Activated CD4-positive, alpha-beta T cell treated with anti-CD3 and anti-CD28 coated beads, Interleukin-2, amount 50 U/mL, for 24 hours (primary cell): Measurements from ENCODE around the gene PRLR.
"Not testable (repeated sequence)": the region's sequence is repeated elsewhere in the genome, so short reads cannot be mapped to it uniquely, and the experiment has no call there.

ENCODE experiments used
- DNase-seq, 2 donors: peaks; one replicate each; pipeline ENCODE4 v3.0.0-alpha.2; 2020; ENCODE audit warnings: low read depth in 1 of 2, low spot score in 1 of 2

Gene PRLR

DNA sequence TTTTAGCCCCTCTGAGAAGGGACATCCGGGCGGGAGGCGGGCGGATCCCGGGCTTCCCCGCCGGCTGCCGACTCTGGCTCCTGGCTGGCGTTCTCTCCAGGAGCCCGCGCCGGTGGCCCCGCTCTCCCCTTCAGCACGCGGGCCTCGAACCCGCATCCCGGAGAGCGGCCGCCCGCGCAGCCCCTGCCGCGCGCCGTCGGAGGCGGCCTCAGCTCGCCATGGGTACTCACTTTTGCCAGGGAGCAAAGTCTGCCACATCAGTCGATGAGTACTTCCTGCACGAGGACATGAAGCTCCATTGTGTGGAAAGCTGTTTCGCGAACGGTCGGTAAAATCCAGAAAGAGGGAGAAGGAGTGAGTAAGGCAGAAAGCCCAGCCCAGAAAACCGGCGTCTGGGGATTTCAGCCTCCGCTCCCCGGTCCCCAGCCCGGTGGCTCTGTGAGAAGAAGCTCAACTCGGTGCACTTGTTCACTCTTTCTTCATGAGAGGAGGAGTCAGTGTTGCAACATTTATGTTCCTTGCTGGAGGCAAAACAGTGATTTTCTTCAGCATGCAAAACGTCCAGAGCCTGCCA lies at the start of gene PRLR:
PRLR (minus strand) TSS at position 450 of the 574 bp plus-strand sequence. CDS start 140,867 bp downstream, outside the sequence.
- DNase-seq, result no peak

DNA sequence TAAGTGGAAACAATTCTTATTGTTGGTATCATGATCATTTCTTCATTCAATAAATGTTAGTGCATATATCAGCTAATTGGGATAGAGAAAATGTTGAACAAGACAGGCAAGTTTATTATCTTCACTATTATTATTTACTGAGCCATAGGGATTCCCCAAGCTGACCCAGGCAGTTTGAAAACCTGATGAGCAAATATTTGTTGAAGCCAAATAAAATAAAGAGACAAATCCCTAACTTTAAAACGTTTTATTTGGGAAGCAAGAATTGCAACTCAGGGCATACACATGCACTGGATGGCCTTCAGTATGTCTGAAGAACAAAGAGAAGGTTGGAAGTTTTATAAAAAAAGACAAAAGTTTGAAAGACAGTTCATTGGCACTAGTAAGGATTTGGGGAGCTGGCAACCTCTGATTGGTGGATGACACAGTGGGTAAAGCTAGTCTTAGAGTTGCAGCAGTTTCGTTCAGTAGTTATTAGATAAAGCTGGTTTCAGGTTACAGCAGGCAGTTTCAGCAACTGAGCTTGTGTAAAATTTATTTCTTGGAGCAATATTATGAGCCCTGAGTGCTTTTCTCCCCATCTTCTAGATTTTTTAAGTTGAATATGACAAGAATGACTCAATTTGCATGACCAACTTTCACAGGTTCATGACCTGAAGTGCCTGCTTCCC lies 44.7 kb upstream of the PRLR start:
- DNase-seq, result no peak

DNA sequence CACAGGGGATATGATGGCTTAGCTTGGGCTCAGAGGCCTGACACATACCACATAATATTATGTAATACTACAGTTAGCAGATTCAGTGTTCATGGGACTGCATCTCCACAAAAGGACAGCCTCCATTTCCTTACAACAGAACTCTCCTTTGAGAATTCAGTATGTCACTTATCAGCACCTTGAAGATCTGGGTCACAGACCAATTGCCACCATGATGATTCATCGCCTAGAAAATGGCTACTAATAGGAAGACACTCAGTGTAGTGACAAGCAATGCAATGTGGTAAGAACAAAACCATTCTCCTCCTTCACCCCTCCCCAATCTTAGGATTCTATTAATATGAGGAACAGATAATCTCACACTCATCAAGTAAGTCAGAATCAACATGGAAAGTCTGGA lies 38.7 kb upstream of the PRLR start:
- no peak for DNase-seq

DNA sequence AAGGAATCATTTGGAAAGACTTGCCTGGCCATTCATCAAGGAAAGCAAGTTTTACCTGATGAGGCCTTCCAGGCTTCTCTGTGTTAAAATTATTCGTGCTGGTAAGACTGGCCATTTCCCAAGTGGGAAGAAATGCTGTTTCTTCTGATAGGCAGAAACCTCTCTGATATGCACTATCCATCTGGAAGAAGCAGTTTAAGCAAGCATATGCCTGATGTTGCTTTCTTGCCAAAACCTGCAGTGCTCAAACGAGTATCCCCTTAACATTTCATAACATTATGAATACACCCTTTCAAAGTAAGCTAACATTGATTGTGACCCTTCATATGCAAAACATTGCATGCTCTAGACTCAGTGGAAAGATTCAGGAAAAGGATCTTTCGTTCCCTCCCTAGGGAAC lies 36.0 kb upstream of the PRLR start:
- DNase-seq, result no peak

DNA sequence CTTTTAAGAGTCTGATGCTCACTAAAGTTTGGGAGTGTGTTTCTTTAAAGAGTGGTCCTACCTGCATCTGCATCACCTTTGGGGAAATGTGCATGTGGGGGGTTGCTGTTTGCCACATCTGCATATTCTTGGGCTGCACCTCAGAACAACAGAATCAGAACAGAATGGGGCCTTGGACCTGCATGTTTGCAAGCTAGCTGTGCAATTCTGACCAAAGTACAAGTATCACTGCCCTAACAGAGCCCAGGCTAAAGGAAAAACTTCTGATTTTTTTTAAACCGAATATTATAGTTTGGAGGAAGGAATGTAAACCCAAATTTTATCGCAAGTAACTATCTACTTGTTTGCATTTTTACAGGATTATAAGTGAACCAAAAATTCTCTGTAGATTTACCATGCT lies 34.2 kb upstream of the PRLR start:
- DNase-seq, result no peak

DNA sequence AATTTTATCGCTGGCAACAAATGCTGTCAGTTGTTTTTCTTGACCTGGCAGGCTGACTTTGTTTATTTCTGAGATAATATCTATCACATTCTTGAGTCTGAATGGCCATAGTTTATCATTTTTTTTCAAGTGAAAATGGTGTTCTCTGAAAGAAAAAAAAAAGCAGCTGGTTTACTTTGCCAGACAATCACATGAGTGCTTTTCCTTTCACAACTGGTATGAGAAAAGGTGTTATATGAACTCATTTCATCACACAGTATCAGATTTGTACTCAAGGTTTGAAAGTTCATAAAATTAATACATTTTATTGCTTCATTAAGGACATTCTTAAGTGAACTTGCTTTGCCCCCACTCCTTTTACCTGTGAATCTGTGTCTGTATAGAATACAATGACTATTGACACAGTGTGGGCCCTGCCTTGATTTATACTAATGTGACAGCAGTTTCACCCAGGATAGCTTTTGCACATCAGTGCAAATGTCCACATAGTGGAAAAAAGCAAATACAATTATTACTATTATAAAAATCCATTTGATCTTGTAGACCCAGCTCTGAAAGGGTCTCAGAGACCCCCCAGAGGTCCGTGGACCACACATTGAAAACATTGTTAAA lies 33.1 kb upstream of the PRLR start:
- DNase-seq, result no peak

DNA sequence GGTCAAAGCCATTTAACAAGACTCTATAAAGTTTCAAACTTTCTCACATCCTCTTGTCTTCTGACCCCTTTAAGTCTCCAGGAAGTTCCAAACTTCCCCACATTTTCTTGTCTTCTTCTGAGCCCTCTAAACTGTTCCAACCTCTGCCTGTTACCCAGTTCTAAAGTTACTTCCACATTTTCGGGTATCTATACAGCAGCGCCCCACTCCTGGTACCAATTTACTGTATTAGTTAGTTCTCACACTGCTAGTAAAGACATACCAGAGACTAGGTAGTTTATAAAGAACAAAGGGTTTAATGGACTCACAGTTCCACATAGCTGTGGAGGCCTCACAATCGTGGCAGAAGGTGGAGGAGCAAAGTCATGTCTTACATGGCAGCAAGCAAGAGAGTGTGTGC lies 23.3 kb upstream of the PRLR start:
- DNase-seq, result no peak

DNA sequence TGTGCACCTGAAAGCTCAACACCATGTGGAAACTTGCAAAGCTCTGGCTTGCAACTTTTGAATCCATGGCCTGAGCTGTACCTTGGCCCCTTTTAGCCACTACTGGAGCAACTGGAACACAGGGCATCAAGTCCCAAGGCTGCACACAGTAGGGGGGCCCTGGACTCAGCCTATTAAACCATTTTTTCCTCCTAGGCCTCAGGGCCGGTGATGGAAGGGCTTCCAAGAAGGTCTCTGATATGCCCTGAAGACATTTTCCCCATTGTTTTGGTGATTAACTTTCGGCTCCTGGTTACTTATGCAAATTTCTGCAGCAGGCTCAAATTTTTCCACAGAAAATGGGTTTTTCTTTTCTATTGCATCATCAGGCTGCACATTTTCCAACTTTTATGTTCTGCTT lies 22.7 kb upstream of the PRLR start:
- DNase-seq, result no peak

DNA sequence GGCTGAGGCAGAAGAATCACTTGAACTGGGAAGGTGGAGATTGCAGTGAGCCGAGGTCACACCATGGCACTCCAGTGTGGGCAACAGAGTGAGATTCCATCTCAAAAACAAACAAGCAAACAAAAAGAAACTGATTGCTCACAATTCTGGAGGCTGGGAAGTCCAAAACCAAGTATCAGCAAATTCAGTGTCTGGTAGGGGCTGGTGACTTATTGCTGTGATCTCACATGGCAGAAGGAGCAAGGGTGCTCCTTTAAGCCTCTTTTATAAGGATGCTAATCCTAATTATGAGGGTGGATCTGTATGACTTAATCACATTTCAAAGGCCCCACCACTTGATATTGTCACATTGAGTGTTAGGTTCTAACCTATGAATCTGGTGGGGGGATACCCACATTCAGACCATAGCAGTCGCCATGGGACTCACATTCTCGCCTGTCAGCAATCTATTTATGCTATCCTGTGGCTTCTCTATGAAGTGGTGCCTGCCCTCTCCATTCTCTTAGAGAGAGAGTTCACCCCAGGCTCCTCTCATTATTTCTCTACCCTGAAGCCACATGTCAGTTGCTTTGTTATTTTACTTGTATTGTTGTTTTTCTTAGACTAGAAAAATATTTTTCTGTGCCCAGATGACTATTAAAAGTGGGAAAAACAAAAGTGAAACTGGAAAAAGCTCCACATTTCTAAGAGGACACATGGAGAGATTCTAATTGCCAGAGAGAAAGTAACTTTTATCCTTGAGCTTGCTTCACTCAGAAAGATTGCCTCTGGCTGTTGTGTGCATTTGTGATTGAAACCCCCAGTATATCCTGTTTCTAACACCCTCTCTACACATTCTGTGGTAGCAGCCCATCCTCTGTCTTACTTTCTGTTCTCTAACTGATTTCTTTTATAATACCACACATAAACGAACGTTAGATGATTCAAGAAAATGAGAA lies 18.8 kb upstream of the PRLR start:
- no peak for DNase-seq

DNA sequence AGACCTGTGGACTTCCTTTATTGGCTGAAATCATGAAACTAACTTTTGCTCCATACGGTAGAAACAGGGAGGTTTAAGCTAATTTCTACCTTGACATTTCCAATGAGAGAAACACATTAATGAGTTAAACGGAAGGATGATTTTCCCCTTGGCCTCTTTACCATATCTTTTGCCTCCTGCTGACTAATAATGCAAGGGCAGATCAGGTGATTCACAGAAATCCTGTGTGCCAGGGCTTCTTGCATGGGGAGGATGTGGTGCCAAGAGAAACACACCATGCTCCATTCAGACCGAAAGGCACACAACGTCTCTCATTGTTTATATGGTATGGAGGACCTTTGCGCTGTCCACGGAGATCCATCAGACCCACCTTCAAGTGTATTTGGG lies 17.4 kb upstream of the PRLR start:
- no peak for DNase-seq

DNA sequence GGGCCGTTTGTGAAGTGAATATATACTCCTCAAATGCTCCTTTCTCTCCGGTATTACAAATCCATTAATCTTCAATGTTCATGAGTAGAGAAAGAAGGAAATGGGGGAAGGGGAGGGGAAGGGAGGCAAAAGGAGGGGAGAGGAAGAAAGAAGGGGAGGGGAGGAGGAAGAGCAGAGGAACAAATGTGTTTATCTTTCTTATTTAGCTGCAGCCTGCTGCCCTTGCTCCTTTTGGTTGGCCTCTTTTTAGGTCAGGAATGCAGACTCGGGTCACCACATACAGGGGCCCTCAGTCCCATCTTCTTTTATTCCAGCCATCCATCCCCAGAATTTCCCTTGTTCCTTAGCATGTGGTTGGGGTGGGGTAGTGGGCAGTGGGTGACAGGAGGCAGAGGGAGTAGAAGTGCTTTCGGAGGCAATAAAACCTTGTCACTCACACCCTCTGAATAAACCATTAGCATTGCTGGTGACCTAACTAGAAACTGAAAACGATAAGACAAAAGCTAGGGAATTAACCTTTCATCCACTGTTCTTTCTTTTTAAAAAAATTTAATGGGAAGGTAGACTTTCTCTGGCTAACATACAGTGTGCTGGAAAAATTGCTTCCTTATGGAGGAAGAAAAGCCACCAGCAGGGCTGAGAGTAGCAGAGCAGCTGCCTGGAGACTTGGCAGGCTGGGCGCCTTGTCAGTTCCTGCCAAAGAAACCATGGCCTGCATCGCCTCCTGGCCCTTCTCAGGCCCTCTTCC lies 16.8 kb upstream of the PRLR start:
- DNase-seq, result no peak

DNA sequence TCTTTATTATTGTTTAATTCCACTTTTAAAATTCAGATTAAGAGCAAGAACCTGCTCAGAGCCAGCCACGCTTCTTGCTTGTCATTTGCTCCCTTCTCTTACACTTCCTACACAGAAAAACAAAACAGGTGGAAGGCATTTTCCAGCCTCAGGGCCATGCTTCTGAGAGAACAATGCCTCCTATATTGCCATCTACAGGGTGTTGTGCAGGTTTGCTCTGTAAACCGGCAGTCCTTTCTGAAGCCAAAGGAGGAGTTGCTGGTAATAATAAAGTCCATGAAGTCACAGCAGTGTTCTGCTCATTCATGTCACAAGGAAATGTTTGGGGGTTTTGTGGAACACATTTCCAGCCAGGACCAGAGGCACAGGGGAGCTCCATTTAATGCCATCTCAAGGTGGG lies 16.1 kb upstream of the PRLR start:
- no peak for DNase-seq

DNA sequence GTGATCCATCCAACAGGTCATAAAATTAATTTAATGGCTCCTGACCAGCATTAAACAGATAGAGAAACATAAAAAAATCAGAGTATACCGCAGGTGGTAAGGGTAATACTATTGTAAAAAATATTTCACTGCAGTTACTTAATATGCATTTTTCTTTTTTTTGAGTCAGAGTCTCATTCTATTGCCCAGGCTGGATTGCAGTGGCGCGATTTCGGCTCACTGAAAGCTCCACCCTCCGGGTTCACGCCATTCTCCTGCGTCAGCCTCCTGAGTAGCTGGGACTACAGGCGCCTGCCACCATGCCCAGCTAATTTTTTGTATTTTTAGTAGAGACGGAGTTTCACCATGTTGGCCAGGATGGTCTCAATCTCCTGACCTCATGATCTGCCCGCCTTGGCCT lies 15.1 kb upstream of the PRLR start:
- DNase-seq, result not testable (repeated sequence)

DNA sequence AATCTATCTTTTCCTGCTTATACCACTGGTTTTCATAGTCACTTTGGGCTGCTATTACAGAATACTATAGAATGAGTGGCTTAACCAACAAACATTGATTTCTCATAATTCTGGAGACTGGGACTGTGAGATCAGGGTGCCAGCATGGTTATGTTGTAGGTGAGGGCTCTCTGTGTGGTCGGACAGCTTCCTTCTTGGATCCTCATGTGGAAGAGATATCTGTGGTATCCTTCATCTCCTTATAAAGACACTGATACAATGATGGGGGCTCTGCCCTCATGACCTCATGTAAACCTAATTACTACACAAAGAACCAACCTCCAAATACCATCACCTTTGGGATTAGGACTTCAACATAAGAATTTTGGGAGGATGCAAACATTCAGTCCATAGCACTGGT lies 13.9 kb upstream of the PRLR start:
- no peak for DNase-seq

DNA sequence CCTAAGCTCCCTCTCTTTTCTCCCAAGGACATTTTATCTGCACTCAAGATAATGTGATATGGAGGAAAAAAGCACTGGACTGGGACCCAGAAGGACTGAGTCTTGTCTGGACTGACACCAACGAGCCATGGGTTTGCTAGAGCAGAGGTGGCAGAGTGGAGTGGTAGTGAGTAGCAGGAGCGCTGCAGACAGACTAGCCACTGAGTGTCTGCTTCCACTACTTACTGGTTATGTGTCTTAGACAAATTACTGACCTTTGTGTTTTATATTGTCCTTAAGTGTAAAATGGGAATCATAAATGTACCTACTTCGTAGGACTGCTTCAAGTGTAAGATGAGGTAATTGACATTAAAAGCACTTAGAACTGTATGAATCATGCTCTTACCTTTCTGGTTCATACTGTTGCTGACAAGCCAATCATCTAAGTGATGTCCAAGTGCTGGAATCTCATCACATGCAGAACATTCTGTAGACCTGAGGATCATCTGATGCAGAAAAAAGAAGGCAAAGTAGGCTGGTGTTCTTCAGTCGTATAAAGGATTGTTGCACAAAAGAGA lies 12.5 kb upstream of the PRLR start:
- no peak for DNase-seq

DNA sequence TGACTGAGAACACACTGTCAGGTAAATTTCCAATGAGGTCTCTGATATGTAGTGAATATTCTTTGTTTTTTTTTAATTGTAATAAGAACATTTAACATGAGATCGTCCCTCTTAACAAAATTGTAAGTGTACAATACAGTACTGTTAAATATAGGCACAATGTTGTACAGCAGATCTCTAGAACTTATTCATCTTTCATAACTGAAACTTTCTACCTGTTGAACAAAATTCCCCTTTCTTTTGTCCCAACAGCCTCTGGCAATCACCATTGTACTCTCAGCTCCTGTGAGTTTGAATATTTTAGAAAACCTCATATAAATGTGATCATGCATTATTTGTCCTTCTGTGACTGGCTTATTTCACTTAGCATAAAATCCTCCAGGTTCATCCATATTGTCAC lies 10.6 kb upstream of the PRLR start:
- no peak for DNase-seq

DNA sequence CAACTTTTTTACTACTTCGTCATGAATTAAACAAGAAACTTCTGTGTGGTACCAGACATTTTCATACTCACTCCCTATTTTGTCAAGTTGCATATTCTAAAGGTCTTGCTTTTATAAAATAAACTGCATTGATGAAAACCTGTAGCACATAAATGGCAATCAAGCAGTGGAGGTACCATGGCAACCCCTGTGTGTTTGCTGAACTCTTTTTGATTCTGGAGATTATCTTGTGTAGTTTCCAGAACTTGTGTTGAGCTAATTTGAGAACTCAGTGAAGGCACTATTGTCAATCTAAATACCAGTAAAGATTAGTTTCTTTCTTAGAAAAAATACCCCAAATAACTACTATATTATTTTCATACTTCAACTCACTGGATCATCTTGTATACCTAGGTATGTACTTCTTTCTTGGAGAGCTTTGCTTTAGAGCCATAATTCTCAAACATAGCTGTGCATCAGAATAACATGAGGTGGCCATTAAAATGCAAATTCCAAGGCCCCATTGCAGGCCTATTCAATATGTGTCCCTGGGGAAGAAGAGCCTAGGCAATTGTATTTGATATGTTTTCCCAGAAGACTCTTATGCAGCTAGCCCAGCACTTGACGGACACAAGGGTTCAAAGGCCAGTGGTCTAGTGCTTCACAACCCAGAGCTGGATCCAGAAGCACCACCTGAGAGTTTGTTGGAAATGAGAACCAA lies 9.8 kb upstream of the PRLR start:
- DNase-seq, result no peak

DNA sequence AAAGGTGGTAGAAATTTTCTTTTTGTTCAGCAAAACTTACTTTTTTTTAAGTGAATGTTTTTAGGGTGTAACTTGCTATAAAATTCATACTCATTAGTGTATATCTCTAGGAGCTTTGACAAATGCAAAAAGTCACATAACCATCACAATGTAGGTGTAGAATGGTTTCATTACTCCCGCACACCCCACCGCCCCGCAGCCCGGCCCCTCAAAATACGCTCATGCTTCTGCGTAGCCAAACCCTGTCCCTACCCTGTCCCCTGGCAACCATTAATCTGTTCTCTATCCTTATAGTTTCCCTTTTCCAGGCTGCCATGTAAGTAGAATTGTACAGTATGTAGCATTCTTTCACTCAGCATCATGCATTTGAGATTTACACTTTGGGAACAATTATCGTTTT lies 9.2 kb upstream of the PRLR start:
- no peak for DNase-seq

DNA sequence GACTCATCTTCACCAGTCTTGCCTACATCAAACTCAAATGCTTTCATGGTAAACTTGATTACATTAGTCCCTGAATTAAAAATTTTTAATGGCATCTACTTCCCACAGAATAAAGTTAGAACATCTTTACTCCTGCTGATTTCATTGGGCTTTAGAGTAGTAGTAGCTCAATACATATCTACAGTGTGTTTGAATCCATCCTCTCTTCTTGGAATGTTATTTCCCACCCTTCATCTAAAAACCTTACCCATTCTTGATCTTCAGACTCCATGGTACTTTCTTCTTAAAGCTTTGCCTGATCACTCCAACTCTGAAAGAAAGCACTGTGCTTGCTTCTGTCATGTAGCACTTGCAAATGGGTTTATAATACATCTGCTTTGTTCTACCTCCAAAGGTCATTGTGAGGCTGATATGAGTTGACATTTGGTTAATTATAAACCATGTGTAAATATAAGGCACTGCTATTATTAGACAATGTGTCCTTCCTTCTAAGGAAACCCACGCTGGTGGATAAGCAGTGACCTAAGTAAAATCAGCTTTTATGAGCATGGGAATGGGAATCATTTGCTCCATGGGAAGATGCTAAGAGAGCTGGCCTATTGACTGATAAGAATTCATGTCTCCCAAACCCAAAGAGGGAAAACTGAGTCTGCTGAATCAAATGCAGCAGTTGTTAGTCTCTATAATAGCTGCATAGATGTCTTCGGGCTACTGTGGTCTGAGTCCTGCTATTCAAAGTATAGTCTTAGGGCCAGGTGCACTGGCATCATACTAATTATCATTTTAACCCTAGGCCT lies 7.5 kb upstream of the PRLR start:
- no peak for DNase-seq
